ENCODE results near the gene GRM5.
"Not testable (repeated sequence)": the region's sequence is repeated elsewhere in the genome, so short reads cannot be mapped to it uniquely, and the experiment has no call there.

Gene GRM5

DNA sequence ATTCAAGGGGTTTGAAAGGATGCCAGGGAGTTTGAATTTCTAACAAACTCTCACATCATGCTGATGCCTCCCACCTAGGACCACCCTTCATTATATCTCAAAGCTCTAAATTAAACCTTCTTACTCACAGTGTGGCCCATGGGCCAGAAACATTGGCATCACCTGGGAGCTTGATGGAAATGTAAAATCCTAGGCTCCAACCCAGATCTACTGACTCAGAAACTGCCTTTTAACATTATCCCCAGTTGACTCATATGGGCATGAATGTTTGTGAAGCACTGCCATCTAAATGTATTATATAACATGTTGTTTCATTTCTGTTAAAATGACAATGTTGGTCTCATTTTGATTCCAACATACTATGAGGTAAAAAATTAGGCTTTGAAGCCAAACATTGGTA is 90.3 kb downstream of the GRM5 start:
- not testable (repeated sequence) for DNase-seq (ENCODE audit: low read depth)

GRCh38 chr11:88972210-88972609 is 93.6 kb downstream of the GRM5 start:
- DNase-seq (ENCODE audit: low read depth): no peak

- not testable (repeated sequence) for DNase-seq (ENCODE audit: low read depth)
Observed at GRCh38 chr11:88961621-88962020, 104.2 kb downstream of the GRM5 start.

GRCh38 chr11:88959857-88960256 is 105.9 kb downstream of the GRM5 start:
- not testable (repeated sequence) for DNase-seq (ENCODE audit: low read depth)

- DNase-seq (ENCODE audit: low read depth): no peak
Observed at GRCh38 chr11:88950975-88951374, 114.8 kb downstream of the GRM5 start.

DNA sequence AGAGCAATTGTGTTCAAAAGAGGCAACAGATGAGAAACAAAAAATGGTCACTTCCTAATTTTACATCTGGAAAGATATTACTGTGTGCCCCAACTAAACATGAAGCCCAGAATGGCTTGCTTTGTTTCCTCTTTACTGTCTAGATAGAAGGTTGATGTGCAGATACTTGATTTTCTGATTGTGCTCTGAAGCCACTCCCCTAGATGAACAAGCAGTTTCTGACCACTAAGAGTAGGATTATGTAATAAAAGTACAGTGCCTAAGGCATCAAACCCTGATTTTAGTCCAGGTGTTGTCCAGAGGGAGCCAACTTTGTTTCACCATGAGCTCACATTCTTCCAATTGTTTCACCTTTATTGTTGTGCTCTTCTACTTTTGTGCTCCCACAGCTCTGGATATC is 116.9 kb downstream of the GRM5 start:
- not testable (repeated sequence) for DNase-seq (ENCODE audit: low read depth)

DNA sequence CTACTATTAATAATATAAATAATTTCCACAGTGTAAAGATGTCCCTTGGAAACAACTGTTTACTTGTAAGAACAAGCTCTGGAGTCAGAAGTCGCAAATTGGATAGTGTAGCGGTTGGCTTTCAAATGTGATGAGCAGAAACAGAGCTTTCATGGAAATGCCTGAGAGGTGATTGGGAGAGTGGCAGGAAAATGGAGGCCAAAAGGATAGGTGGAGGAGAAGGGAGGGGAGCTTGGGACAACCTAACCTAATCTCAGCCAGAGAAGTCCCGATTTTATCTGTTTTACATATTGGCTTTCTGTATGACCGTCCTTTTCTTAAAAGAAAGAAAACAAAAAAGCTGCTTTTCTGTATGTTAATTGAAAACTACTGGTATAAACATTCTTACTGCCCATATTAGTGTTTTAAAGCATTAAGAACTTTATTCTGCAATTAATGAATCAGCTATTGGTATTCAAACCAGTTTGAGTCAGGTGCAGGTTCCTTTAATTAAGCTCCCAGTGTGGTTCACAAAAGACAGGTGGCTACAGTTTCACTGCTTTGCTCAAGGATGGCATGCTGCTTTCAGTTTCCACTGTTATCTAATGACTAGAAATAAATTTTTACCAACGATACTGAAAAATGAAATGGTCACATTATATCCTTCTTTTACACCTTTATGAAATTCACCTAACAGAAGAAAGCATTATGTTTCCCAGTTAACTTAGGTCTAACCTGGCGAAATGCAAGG is 117.8 kb downstream of the GRM5 start:
- DNase-seq (ENCODE audit: low read depth): not testable (repeated sequence)

- not testable (repeated sequence) for DNase-seq (ENCODE audit: low read depth)
Observed at GRCh38 chr11:88929665-88930064, 136.1 kb downstream of the GRM5 start.

GRCh38 chr11:88917065-88917464 is 148.7 kb downstream of the GRM5 start:
- DNase-seq (ENCODE audit: low read depth): not testable (repeated sequence)

DNA sequence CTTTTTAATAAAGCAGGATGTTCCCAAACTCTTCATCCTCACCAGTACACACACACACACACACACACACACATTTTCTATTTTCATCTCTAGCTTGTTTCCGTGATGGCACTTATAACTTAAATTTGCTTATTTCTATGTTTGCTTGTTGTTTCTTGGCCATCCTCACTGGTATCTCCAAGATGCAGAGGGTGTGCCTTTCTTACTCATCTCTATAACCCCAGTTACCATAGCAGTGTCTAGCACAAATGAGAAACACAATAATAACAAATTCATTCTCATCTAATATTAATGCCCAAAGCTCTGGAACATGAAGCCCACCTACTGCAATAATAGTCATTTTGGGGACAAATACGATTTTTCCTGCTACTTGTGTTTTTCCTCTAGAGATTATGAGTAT is 156.3 kb downstream of the GRM5 start:
- no peak for DNase-seq (ENCODE audit: low read depth)

GRCh38 chr11:88901436-88901835 is 164.3 kb downstream of the GRM5 start:
- DNase-seq (ENCODE audit: low read depth): not testable (repeated sequence)

- DNase-seq (ENCODE audit: low read depth): not testable (repeated sequence)
Observed at GRCh38 chr11:88888855-88889254, 176.9 kb downstream of the GRM5 start.

GRCh38 chr11:88886796-88887195 is 179.0 kb downstream of the GRM5 start:
- DNase-seq (ENCODE audit: low read depth): peak; percentile 14

DNA sequence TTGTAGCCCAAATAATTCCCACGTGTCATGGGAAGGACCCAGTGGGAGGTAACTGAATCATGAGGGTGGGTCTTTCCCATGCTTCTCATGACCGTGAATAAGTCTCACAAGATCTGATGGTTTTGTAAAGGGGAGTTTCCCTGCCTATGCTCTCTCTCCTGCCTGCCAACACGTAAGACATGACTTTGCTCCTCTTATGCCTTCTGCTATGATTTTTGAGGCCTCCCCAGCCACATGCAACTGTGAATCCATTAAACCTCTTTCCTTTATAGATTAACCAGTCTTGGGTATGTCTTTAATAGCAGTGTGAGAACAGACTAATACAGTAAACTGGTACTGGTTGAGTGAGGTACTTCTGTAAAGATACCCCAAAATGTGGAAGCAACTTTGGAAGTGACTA is 183.0 kb downstream of the GRM5 start:
- not testable (repeated sequence) for DNase-seq (ENCODE audit: low read depth)

DNA sequence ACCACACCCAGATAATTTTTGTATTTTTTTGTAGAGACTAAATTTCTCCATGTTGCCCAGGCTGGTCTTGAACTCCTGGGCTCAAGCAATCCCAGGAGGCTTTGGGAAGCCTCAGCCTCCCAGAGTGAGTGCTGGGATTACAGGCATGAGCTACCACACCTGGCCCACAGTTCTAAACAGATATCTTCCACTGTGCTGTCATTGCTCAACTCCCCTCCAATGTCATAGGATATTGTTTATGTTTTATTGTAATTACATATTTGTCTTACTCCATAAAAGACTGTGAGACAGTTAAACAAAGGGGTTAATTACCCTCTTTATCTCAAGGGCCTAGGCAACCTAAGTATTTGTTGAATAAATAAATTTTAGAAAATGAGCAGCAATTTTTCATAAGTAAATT is 204.2 kb downstream of the GRM5 start:
- DNase-seq (ENCODE audit: low read depth): no peak

- not testable (repeated sequence) for DNase-seq (ENCODE audit: low read depth)
Observed at GRCh38 chr11:88860431-88860830, 205.4 kb downstream of the GRM5 start.

DNA sequence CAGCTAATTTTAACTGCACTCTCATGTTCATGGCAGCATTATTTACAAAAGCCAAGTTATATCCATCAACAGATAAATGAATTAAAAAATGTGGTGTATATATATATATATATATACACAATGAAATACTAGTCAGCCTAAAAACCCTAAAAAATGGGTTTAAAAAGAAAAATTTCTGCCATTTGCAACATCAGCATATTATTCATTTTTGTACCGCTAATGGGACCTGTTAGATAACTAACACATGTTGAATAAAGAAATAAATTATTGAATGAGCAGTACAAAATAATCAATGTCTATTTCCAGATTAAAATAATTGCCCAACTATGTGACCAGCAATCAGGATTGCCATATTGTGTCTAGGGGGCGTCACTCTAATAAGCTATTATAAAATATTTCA is 211.8 kb downstream of the GRM5 start:
- not testable (repeated sequence) for DNase-seq (ENCODE audit: low read depth)

DNA sequence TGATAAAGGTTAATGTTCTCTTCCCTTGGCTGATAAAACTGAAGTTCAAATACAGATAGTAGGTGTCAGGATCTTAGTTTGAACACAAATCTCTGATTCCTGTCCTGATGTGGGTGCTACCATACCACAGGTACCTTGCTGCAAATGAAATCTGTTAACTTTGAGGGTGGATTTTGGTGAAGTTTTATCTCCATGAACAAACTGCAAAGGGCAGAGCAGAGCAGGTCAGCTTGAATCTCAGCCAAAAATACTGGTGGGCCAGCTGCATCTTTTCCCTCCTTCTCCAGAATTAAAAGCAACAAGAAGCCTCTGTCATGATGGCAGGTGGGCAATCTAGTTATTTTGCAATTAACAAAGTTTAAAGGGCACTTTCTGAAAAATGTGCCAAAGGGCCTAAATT is 214.2 kb downstream of the GRM5 start:
- DNase-seq (ENCODE audit: low read depth): not testable (repeated sequence)

GRCh38 chr11:88849773-88850172 is 216.0 kb downstream of the GRM5 start:
- DNase-seq (ENCODE audit: low read depth): not testable (repeated sequence)

DNA sequence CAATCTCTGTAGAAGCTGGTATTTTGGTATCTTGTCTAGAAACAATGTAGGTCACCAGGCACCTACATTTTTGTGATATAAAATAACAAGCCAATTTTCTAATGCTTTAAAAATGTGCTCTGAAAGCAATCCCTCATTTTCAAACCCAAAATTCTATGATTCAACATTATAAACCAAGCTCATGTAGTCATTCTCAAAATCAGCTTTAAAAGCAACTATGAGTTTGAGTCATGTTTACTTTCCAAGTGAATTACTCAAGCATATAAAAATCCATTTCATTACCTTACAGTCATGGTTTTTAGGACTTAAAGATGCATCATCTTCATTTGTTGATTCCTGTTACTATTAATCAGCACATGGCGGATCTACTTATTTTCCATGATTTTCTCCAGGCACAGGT is 216.4 kb downstream of the GRM5 start:
- DNase-seq (ENCODE audit: low read depth): no peak

DNA sequence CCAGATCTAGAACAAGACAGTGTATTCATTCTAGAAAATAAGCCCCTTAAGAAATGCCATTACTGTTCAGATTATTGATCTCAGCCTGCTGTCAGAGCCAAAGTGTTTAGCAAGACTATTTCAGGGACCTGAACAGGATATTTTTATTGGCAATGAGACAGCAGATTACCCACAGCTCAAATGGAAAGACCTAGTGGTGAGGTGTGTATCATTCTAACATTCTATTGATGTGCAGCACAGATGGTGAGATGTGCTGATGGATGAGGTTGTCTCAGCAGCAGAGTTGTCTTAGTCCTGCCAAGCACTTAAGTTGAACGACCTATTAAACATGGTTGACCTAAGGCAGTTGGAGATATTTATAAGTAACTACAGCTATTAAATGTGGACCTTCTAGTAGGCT is 219.5 kb downstream of the GRM5 start:
- DNase-seq (ENCODE audit: low read depth): not testable (repeated sequence)

GRCh38 chr11:88844941-88845340 is 220.8 kb downstream of the GRM5 start:
- DNase-seq (ENCODE audit: low read depth): not testable (repeated sequence)

DNA sequence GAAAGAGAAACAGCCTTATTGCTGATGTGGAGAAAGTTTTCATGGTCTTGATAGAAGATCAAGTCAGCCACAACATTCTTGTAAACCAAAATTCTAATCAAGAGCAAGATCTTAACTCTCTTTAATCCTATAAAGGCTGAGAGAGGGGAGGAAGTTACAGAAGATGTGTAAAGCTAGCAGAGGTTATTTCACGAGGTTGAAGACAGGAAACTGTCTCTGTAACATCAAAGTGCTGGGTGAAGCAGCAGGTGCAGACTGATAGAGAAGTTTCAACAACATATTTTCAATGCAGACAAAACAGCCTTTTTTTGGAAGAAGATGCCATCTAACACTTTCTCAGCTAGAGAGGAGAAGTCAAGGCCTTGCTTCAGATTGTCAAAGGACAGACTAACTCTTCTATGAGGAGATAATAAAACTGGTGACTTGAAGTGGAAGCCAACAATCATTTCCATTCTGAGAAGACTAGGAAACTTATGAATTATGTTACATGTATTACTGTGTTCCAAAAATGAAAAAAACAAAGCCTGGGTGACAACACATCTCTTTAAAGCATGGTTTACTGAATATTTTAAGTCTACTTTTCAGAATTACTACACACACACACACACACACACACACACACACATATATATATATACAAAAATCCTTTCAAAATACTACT is 221.9 kb downstream of the GRM5 start:
- DNase-seq (ENCODE audit: low read depth): not testable (repeated sequence)

GRCh38 chr11:88838139-88838538 is 227.6 kb downstream of the GRM5 start:
- DNase-seq (ENCODE audit: low read depth): not testable (repeated sequence)
